EL (cell line): ENCODE data around the gene SUPT5H.

Experiments used
- DNase-seq: peaks from one replicate; pipeline ENCODE4 v3.0.0-alpha.2; 2016

The SUPT5H gene

GRCh38 chr19:39409208-39410016 is 36.0 kb upstream of the SUPT5H start:
- DNase-seq = peak; percentile 75

- DNase-seq = peak; percentile 52
Measured at GRCh38 chr19:39410017-39410830, 35.2 kb upstream of the SUPT5H start.

GRCh38 chr19:39410831-39411080 is 34.6 kb upstream of the SUPT5H start:
- DNase-seq = no peak

- no peak for DNase-seq
Measured at GRCh38 chr19:39411081-39411831, 34.1 kb upstream of the SUPT5H start.

- DNase-seq = peak; percentile 93
Measured at GRCh38 chr19:39411832-39412099, 33.6 kb upstream of the SUPT5H start.

- DNase-seq = peak; percentile 100
Measured at GRCh38 chr19:39412100-39412866, 33.1 kb upstream of the SUPT5H start, which contains the start of gene PLEKHG2. Gene PLEKHG2, plus strand, starts transcription at chr19:39412669. Its CDS starts 1,418 bp downstream, at chr19:39414087.

- no peak for DNase-seq
Measured at GRCh38 chr19:39412867-39413271, 32.5 kb upstream of the SUPT5H start.

GRCh38 chr19:39413272-39413910 is 32.0 kb upstream of the SUPT5H start:
- DNase-seq = peak; percentile 62

GRCh38 chr19:39413911-39414608 is 31.3 kb upstream of the SUPT5H start:
- no peak for DNase-seq

- DNase-seq = no peak
Measured at GRCh38 chr19:39415111-39416046, 30.0 kb upstream of the SUPT5H start.

- no peak for DNase-seq
Measured at GRCh38 chr19:39416152-39417120, 28.9 kb upstream of the SUPT5H start.

GRCh38 chr19:39417463-39418181 is 27.8 kb upstream of the SUPT5H start:
- no peak for DNase-seq

GRCh38 chr19:39419003-39419402 is 26.4 kb upstream of the SUPT5H start:
- no peak for DNase-seq

GRCh38 chr19:39420769-39421168 is 24.6 kb upstream of the SUPT5H start:
- no peak for DNase-seq

GRCh38 chr19:39422020-39422419 is 23.4 kb upstream of the SUPT5H start:
- no peak for DNase-seq

- DNase-seq = no peak
Measured at GRCh38 chr19:39423258-39424086, 21.9 kb upstream of the SUPT5H start.

GRCh38 chr19:39424934-39425333 is 20.4 kb upstream of the SUPT5H start:
- DNase-seq = no peak

- no peak for DNase-seq
Measured at GRCh38 chr19:39425744-39426143, 19.6 kb upstream of the SUPT5H start.
